Spleen (tissue), 7 donors: ENCODE data around the gene HIP1.
"Not testable (repeated sequence)": the region's sequence is repeated elsewhere in the genome, so short reads cannot be mapped to it uniquely, and the experiment has no call there.

ENCODE experiments used
- CTCF ChIP-seq, 11 experiments: fragments of 200-600 bp in 7 of 11; fragments of 450-650 bp in 4 of 11; sonication (generic) in 4 of 11; IDR thresholded peaks in 8 of 11; conservative IDR thresholded peaks in 3 of 11; 1 replicate in 7 of 11; 2 replicates in 4 of 11; pipeline versions ENCODE4 v1.4.0 to v1.8.0; 2016 to 2021; ENCODE audit warnings: antibody characterized with exemption in 11 of 11, inconsistent platforms in 4 of 11, mild to moderate bottlenecking in 1 of 11
- POLR2A ChIP-seq, 3 donors: fragments of 450-650 bp; IDR thresholded peaks; one replicate each; pipeline ENCODE4 v1.5.1; 2017; ENCODE audit warnings: antibody characterized with exemption in 3 of 3, mild to moderate bottlenecking in 1 of 3
- donor health status: DM: no; HTN: no; CAD: no; lungs with moderate emphysema.
- donor health status: DM: no; HTN: no; CAD: no.
- donor health status: DM: no; HTN: no; CAD: no.

GRCh38 chr7:75780647-75781273, 42.0 kb upstream of the HIP1 start:
- not testable (repeated sequence) for TF ChIP-seq POLR2A (IDR thresholded peaks at IDR 0.05); CTCF (IDR thresholded peaks at IDR 0.05 in 8 of 11, conservative IDR thresholded peaks at IDR 0.05 in 3 of 11)
